Amniotic epithelial cell (primary cell): ENCODE results near the gene DSP.

Source experiments
- DNase-seq: peaks from one replicate; pipeline ENCODE4 v3.0.0-alpha.2; 2010; ENCODE audit warnings: low read depth

Gene DSP

GRCh38 chr6:7591770-7592169 lies 50.3 kb downstream of the DSP start:
- no peak for DNase-seq

- DNase-seq: no peak
Observed at GRCh38 chr6:7593229-7593628, 51.8 kb downstream of the DSP start.

GRCh38 chr6:7594579-7595125 lies 53.2 kb downstream of the DSP start:
- peak; percentile 67 for DNase-seq

GRCh38 chr6:7604003-7604402 lies 62.5 kb downstream of the DSP start:
- peak; percentile 14 for DNase-seq

GRCh38 chr6:7604506-7604905 lies 63.0 kb downstream of the DSP start:
- no peak for DNase-seq

- peak; percentile 62 for DNase-seq
Observed at GRCh38 chr6:7615611-7616383, 74.3 kb downstream of the DSP start.

- DNase-seq: peak; percentile 65
Observed at GRCh38 chr6:7617801-7618764, 76.6 kb downstream of the DSP start.

- DNase-seq: no peak
Observed at GRCh38 chr6:7621761-7622160, 80.3 kb downstream of the DSP start.

- DNase-seq: peak; percentile 64
Observed at GRCh38 chr6:7624796-7625710, 83.6 kb downstream of the DSP start.

GRCh38 chr6:7628479-7628878 lies 87.0 kb downstream of the DSP start:
- peak; percentile 92 for DNase-seq

GRCh38 chr6:7628909-7629308 lies 87.4 kb downstream of the DSP start:
- no peak for DNase-seq

GRCh38 chr6:7629321-7629720 lies 87.8 kb downstream of the DSP start:
- no peak for DNase-seq

- DNase-seq: no peak
Observed at GRCh38 chr6:7630792-7631191, 89.3 kb downstream of the DSP start.

- DNase-seq: no peak
Observed at GRCh38 chr6:7631466-7631865, 90.0 kb downstream of the DSP start.

GRCh38 chr6:7632501-7633290 lies 91.2 kb downstream of the DSP start:
- no peak for DNase-seq

- DNase-seq: peak; percentile 53
Observed at GRCh38 chr6:7633361-7633760, 91.9 kb downstream of the DSP start.

- peak; percentile 24 for DNase-seq
Observed at GRCh38 chr6:7636151-7636550, 94.7 kb downstream of the DSP start.
